Smooth muscle cell (in vitro differentiated cells): ENCODE results near the gene NRK. TPM values are rescaled to one million over a fixed set of nuclear protein-coding genes. Genes with fewer than 3 reads are reported as not detected.
A peak's percentile ranks its signal among the peaks of the same experiment; 100 is the strongest.
"Not testable (repeated sequence)": the region's sequence is repeated elsewhere in the genome, so short reads cannot be mapped to it uniquely, and the experiment has no call there.

ENCODE experiments used
- DNase-seq: peaks from one replicate; lab custom pipeline; 2025; ENCODE audit not compliant: unreplicated experiment; lab: John Stamatoyannopoulos, UW
- H2AFZ ChIP-seq: fragments of 200-600 bp; sonication (generic); 2 replicates; pipeline ENCODE4 v1.6.0; 2016; ENCODE audit warnings: antibody characterized with exemption, low read depth, mild to moderate bottlenecking
- H3F3A ChIP-seq: fragments of 200-600 bp; sonication (generic); 2 replicates; pipeline ENCODE4 v1.6.0; 2017; ENCODE audit warnings: antibody characterized with exemption, low read depth
- H3K27ac ChIP-seq: fragments of 200-600 bp; sonication (generic); 2 replicates; pipeline ENCODE4 v1.5.1; 2016; ENCODE audit warnings: low read depth, mild to moderate bottlenecking
- H3K27me3 ChIP-seq: fragments of 200-600 bp; sonication (generic); 2 replicates; pipeline ENCODE4 v1.6.1; 2016; ENCODE audit warnings: low read depth, mild to moderate bottlenecking
- H3K36me3 ChIP-seq: fragments of 200-600 bp; sonication (generic); 2 replicates; pipeline ENCODE4 v1.5.1; 2016; ENCODE audit warnings: low read depth
- H3K4me1 ChIP-seq: fragments of 200-600 bp; sonication (generic); 2 replicates; pipeline ENCODE4 v1.5.1; 2016; ENCODE audit warnings: low read depth
- H3K4me2 ChIP-seq: fragments of 200-600 bp; sonication (generic); 2 replicates; pipeline ENCODE4 v1.6.0; 2016; ENCODE audit warnings: mild to moderate bottlenecking
- H3K4me3 ChIP-seq: fragments of 200-600 bp; sonication (generic); 2 replicates; pipeline ENCODE4 v1.5.1; 2016; ENCODE audit warnings: mild to moderate bottlenecking
- H3K79me2 ChIP-seq: fragments of 200-600 bp; sonication (generic); 2 replicates; pipeline ENCODE4 v1.6.0; 2016; ENCODE audit warnings: low read depth, mild to moderate bottlenecking
- H3K9ac ChIP-seq: fragments of 200-600 bp; sonication (generic); 2 replicates; pipeline ENCODE4 v1.6.0; 2016; ENCODE audit warnings: low read depth
- H3K9me3 ChIP-seq: fragments of 200-600 bp; sonication (generic); replicated peaks from 2 replicates; pipeline ENCODE4 v1.5.1; 2016; ENCODE audit warnings: low read depth
- H4K20me1 ChIP-seq: fragments of 200-600 bp; sonication (generic); 2 replicates; pipeline ENCODE4 v1.6.0; 2016; ENCODE audit warnings: low read depth
- WGBS: methylation state at CpG from one replicate; pipeline ENCODE4 v1.1.7; 2016; ENCODE audit warnings: low lambda C conversion rate; 5-methylcytosine and 5-hydroxymethylcytosine counted together
- polyA plus RNA-seq: library from polyadenylated mRNA; unstranded; fragments of >200 nt; fragmentation: Nextera tagmentation; extraction: Ambion mirVana; gene quantifications from 2 replicates; pipeline ENCODE4 v1.2.1, GENCODE V29; 2016
- total RNA-seq: library from RNA; depleted of rRNA; stranded (reverse); fragments of >200 nt; gene quantifications from 2 replicates; pipeline ENCODE4 v1.2.3, GENCODE V29; 2014
- TF ChIP-seq, protein P1 (sequence below): fragments of 200-600 bp; sonication (generic); IDR thresholded peaks from 2 replicates; pipeline ENCODE4 v1.5.1; 2017; ENCODE audit warnings: borderline replicate concordance, mild to moderate bottlenecking, antibody characterized with exemption; ENCODE audit not compliant: insufficient read depth, poor library complexity, severe bottlenecking

Gene NRK
- total and polyA plus RNA-seq, 2 experiments from 2014 or later = 0.55 to 4.0 TPM

DNA sequence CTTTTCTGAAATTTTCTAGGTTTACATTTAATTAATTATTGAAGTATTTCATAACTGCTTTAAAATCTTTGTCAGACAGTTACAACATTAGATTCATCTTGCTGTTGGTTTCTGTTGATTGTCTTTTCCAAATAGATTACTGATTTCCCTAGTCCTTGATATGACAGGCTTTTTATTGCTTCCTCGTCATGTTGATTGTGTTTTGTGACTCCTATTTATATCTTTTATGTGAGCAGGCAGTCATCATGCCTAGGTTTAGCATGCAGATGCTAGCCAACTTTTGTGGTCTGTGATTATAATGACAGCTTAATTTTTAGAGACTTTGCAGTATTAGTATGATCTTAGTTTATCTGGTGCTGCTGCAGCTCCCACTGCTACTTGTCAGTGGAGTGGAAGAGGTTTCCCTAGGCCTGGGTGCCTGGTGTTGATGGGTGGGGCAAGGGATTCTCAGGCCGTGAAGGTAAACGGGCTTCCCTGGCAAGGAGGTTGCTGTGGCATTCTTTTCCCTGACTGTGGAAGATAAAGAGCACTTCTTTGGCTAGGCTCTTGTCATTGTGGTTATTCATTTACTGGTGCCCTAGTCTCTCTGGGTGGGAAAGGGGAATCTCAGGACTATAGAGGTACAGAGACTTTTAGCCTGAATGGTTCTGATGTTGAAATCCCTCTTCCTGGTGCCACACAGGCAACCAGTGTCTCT is 150.5 kb downstream of the NRK start:
- Histone ChIP-seq H3K9me3 (no peaks in the 10 kb centered on the region), H3K27me3 (no peaks in the 10 kb centered on the region), H3K79me2 (no peaks in the 10 kb centered on the region), H3K27ac (no peak overlapping the region), H3K4me2 (no peak overlapping the region), H3K4me1 (no peaks in the 10 kb centered on the region), H3K9ac (no peak overlapping the region), H3K36me3 (no peaks in the 10 kb centered on the region), H4K20me1 (no peaks in the 10 kb centered on the region), H3F3A (no peaks in the 10 kb centered on the region), H2AFZ (no peak overlapping the region), H3K4me3 (no peak overlapping the region)
- DNase-seq = no peak
- TF ChIP-seq, protein P1, sequence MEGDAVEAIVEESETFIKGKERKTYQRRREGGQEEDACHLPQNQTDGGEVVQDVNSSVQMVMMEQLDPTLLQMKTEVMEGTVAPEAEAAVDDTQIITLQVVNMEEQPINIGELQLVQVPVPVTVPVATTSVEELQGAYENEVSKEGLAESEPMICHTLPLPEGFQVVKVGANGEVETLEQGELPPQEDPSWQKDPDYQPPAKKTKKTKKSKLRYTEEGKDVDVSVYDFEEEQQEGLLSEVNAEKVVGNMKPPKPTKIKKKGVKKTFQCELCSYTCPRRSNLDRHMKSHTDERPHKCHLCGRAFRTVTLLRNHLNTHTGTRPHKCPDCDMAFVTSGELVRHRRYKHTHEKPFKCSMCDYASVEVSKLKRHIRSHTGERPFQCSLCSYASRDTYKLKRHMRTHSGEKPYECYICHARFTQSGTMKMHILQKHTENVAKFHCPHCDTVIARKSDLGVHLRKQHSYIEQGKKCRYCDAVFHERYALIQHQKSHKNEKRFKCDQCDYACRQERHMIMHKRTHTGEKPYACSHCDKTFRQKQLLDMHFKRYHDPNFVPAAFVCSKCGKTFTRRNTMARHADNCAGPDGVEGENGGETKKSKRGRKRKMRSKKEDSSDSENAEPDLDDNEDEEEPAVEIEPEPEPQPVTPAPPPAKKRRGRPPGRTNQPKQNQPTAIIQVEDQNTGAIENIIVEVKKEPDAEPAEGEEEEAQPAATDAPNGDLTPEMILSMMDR = no peak
- 59% methylated on average over 3 of the region's 3 CpGs for WGBS

DNA sequence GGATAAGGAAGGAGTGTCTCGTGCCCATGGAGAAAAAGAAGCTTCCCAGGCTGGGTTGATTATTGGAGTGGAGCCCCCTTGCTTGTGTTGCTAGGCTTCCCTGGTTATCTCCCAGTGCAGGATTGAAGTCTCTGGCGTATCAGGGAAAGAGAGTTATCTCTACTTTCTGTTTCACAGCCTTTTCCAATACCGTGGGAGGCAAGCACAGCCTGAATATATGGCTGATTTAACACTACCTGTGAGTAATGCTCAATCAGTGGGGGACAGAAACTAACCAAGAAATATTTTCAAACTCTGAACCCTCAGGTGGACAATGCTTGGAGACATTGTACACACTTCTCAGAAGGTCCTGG is 151.0 kb downstream of the NRK start:
- no peak overlapping the region for H2AFZ ChIP-seq
- H3K27me3 ChIP-seq = no peaks in the 10 kb centered on the region
- H3K36me3 ChIP-seq = no peaks in the 10 kb centered on the region
- no peak for DNase-seq
- H3K79me2 ChIP-seq = no peaks in the 10 kb centered on the region
- H3F3A ChIP-seq = no peaks in the 10 kb centered on the region
- H3K4me3 ChIP-seq = no peak overlapping the region
- no peak overlapping the region for H3K27ac ChIP-seq
- WGBS = 46% methylated on average over 3 of the region's 3 CpGs
- H4K20me1 ChIP-seq = no peaks in the 10 kb centered on the region
- no peaks in the 10 kb centered on the region for H3K9me3 ChIP-seq
- no peaks in the 10 kb centered on the region for H3K4me1 ChIP-seq
- TF ChIP-seq, protein P1 = no peak
- H3K4me2 ChIP-seq = no peak overlapping the region
- no peak overlapping the region for H3K9ac ChIP-seq

DNA sequence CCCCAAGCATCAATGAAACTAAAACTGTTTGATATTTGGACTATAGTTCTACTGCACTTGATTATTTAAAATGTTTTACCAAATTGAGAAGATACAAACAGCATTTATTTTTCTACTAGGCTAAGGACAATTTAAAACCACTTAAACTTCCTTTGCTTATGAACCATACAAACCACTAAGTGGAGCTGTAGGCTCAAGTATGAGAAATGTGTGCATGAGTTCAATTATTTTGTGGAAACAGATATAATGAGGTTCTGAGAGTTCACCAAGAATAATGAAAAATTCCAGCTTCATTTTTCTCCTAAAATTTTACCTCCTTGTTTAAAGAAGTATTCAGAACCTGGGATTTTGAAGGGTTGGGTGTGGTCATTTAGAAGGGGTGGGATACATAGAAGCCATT is 153.0 kb downstream of the NRK start:
- no peak overlapping the region for H3K9ac ChIP-seq
- no peaks in the 10 kb centered on the region for H3K36me3 ChIP-seq
- no peak overlapping the region for H2AFZ ChIP-seq
- no peaks in the 10 kb centered on the region for H3K79me2 ChIP-seq
- no peak overlapping the region for H3K4me2 ChIP-seq
- H3K4me1 ChIP-seq = no peaks in the 10 kb centered on the region
- no peaks in the 10 kb centered on the region for H3F3A ChIP-seq
- DNase-seq = no peak
- TF ChIP-seq, protein P1 = peak; percentile 28
- no peak overlapping the region for H3K27ac ChIP-seq
- no peak overlapping the region for H3K4me3 ChIP-seq
- no peaks in the 10 kb centered on the region for H3K27me3 ChIP-seq
- no peaks in the 10 kb centered on the region for H4K20me1 ChIP-seq
- H3K9me3 ChIP-seq = no peaks in the 10 kb centered on the region

DNA sequence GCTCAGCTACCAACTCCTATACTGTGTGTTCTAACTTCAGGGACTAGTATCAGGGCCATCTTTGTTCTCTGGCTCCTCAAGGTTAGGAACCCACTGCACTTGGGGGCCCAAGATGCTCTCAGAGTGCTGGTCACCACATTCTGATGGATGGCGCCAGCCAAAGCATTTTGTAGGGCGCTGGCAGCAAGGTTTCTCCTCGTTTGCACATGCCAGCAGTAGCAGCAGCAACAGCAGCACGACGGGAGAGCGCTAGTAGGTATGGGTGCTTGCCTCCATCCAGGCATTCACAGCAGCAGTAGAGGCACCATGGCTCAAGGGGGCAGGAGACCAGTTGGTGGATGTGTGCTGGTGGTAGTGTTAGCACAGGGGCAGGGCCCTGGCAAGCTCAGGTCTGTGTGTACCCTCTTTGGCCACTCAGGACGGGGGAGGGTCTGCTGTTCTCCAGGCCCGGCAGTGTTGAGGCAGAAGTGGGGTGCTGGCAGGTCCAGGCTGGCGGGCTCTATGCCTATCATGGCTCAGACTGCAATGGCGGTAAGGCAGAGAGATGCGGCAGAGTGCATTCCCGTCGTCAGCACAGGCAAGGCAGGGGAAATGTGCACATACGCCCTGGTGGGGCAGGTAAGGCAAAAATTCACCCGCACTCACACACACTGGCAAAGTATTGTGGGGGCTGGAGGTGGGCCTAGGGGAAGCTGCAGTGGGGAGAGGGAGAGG is 159.6 kb downstream of the NRK start:
- Histone ChIP-seq H3K27ac (no peak overlapping the region), H3K9me3 (peaks cover 5% of the 10 kb centered on the region), H3K79me2 (no peaks in the 10 kb centered on the region), H3K9ac (no peak overlapping the region), H3K27me3 (no peaks in the 10 kb centered on the region), H3K4me3 (no peak overlapping the region), H3K36me3 (no peaks in the 10 kb centered on the region), H4K20me1 (no peaks in the 10 kb centered on the region), H3K4me1 (no peaks in the 10 kb centered on the region), H2AFZ (no peak overlapping the region), H3K4me2 (no peak overlapping the region), H3F3A (no peaks in the 10 kb centered on the region)
- DNase-seq = no peak
- TF ChIP-seq, protein P1 = no peak
- 78% methylated on average over 15 of the region's 15 CpGs for WGBS

DNA sequence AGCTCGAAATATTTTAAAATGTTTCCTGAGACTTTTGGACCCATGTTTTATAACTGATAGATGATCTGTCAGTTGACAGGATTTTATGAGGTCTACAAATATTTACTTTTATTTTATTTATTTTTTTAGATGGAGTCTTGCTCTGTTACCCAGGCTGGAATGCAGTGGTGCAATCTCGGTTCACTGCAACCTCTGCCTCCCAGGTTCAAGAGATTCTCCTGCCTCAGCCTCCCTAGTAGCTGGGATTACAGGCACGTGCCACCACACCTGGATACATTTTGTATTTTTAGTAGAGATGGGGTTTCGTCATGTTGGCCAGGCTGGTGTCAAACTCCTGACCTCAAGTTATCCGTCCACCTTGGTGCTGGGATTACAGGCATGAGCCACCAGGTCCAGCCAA is 166.1 kb downstream of the NRK start:
- 65% methylated on average over 5 of the region's 5 CpGs for WGBS
- not testable (repeated sequence) for H3K4me3 ChIP-seq, H3K27me3 ChIP-seq, H3K9me3 ChIP-seq, H3K27ac ChIP-seq, H2AFZ ChIP-seq, H3K4me2 ChIP-seq, H3K4me1 ChIP-seq, H3K9ac ChIP-seq, DNase-seq, H4K20me1 ChIP-seq, H3F3A ChIP-seq, H3K79me2 ChIP-seq, H3K36me3 ChIP-seq
